NCI-H146 treated with DMSO at 0.1 percent for 48 hours (cell line): ENCODE results near the gene CSE1L.
"Not testable (repeated sequence)": the region's sequence is repeated elsewhere in the genome, so short reads cannot be mapped to it uniquely, and the experiment has no call there.

ENCODE experiments used
- DNase-seq: peaks from one replicate; lab custom pipeline; 2025; ENCODE audit not compliant: unreplicated experiment; lab: John Stamatoyannopoulos, UW

CSE1L gene

DNA sequence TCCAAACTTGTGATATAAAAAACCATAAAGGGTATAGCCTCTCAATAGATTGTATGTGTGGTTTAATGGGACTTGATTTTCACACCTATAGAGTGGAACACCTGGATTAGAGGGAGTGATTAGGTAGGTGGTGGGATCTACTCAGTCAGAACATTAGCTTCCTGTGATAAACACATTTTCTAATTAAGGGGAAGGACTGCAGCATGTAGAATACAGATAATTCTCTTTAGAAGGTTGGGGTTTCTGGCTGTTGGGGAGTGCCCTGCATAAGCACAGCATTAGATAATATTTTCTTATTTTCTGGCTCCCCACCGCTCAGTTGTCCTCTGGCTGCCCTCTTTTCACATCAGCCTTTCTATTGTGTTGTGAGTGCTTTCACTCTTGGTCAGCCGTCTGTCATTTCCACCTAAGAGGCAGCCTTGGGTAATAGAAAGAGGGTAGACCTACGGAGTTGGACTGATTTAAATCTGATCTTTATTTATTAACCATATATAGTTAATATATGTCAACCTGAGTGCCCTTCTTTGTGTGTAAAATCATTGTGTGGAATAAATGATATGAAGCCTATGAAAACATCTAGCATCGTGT lies 8.0 kb downstream of the CSE1L start:
- DNase-seq = no peak

DNA sequence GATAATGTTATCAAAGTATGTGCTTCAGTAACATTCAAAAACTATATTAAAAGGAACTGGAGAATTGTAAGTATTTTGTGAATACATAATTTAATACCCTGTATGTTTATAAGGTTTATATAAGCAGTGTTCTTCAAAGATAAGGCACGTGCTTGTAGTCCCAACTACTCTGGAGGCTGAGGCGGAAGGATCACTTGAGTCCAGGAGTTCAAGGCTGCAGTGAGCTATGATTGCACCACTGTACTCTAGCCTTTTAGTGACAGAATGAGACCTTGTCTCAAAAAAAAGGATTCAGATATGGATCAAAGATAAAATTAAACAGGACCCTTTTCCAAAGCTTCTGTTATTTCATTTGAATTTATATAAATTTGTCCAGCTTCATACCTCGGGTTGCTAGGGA lies 17.2 kb downstream of the CSE1L start:
- DNase-seq = no peak

GRCh38 chr20:49074521-49074920 lies 28.4 kb downstream of the CSE1L start:
- no peak for DNase-seq

- DNase-seq = no peak
These were observed 32.2 kb downstream of the CSE1L start for GRCh38 chr20:49078310-49078709.

- DNase-seq = not testable (repeated sequence)
These were observed 36.2 kb downstream of the CSE1L start for GRCh38 chr20:49082295-49082694.

- DNase-seq = no peak
These were observed 45.0 kb downstream of the CSE1L start for GRCh38 chr20:49091104-49091503.

DNA sequence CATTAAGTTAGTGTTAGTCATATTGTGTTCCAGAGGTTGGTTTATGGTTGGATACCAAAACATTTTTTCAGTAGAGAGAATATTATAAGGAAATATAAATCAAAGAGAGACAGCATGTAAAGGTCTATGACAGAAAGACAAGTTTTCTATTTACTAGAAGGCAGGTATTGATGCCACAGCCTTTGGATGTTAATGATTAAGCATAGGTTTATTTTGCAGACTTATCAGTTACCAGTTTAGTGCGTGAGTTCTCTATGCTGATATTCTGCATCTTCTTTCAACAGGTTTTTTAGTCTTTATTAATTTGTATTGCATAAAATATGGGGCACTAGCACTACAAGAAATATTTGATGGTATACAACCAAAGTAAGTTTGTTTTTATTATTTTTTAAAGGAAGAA lies 45.6 kb downstream of the CSE1L start:
- DNase-seq = no peak

- no peak for DNase-seq
These were observed 50.2 kb downstream of the CSE1L start for GRCh38 chr20:49096203-49096730.

GRCh38 chr20:49097159-49097558 lies 51.0 kb downstream of the CSE1L start:
- no peak for DNase-seq

DNA sequence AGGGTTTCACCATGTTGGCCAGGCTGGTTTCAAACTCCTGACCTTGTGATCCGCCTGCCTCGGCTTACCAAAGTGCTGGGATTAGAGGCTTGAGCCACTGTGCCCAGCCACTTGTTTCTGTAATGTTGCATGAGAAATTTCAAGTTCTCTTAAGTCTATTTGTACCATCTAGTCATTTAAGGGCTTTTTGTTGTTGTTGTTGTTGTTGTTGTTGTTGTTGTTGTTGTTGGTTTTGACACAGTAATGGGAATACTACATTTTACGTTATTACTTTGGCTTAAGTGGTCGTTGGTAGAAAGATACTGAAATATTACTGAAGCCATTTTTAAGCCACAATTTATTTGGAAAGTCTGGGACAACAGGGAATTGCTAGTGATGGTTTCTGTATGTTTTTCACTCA lies 52.0 kb downstream of the CSE1L start:
- DNase-seq = no peak

GRCh38 chr20:49099011-49099410 lies 52.9 kb downstream of the CSE1L start:
- no peak for DNase-seq

DNA sequence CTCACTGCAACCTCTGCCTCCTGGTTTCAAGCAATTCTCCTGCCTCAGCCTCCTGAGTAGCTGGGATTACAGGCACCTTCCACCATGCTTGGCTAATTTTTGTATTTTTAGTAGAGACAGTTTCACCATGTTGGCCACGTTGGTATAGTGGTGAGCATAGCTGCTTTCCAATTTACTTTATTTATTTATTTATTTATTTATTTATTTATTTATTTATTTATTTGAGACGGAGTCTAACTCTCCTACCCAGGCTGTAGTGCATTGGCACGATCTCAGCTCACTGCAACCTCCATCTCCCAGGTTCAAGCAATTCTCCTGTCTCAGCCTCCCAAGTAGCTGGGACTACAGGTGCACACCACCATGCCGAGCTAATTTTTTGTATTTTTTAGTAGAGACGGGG lies 54.2 kb downstream of the CSE1L start:
- DNase-seq = not testable (repeated sequence)

GRCh38 chr20:49100972-49101371 lies 54.9 kb downstream of the CSE1L start:
- no peak for DNase-seq

GRCh38 chr20:49103019-49103418 lies 56.9 kb downstream of the CSE1L start:
- DNase-seq = no peak

- no peak for DNase-seq
These were observed 57.7 kb downstream of the CSE1L start for GRCh38 chr20:49103647-49104364.

GRCh38 chr20:49104365-49104648 lies 58.2 kb downstream of the CSE1L start:
- DNase-seq = no peak

DNA sequence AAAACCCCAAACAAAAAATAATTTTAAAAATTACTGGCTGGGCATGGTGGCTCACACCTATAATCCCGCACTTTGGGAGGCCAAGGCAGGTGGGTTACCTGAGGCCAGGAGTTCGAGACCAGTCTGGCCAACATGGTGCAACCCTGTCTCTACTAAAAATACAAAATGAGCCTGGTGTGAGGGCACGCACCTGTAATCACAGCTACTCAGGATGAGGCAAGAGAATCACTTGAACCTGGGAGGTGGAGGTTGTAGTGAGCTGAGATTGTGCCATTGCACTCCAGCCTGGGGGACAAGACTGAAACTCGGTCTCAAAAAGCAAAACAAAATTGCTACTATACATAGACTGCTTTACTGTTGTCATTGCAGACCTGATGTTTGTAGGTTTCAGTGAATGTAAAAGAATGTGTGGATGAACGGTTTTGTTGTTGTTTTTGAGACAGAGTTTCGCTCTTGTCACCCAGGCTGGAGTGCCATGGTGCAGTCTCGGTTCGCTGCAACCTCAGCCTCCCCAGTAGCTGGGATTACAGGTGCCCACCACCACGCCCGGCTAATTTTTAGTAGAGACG lies 59.0 kb downstream of the CSE1L start:
- not testable (repeated sequence) for DNase-seq

DNA sequence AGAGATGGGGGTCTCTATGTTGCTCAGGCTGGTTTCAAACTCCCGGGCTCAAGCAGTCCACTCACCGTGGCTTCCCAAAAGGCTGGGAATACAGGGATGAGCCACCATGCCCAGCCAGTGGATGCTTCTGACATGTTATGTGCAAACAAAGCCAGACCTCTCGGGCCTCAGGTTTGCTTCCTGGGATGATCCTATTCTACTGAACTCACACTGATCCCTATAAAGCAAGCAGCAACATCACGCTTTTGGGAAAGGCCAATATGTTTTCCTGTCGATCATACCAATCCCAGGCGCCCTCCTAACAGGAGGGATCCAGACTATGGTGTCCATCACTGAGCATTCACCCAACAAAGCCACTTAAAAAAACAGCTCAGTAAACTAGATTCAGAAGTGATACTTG lies 60.2 kb downstream of the CSE1L start:
- DNase-seq = no peak

- no peak for DNase-seq
These were observed 64.9 kb downstream of the CSE1L start for GRCh38 chr20:49110767-49111694.

GRCh38 chr20:49112596-49113274 lies 66.6 kb downstream of the CSE1L start:
- DNase-seq = no peak

- DNase-seq = no peak
These were observed 69.5 kb downstream of the CSE1L start for GRCh38 chr20:49115564-49115963.
